Measurements from ENCODE around the gene KLHL29. TPM values are rescaled to one million over a fixed set of nuclear protein-coding genes. Genes with fewer than 3 reads are reported as not detected.

KLHL29 gene
- total RNA-seq, 1 donor from 2014 or later: 17.5 TPM

DNA sequence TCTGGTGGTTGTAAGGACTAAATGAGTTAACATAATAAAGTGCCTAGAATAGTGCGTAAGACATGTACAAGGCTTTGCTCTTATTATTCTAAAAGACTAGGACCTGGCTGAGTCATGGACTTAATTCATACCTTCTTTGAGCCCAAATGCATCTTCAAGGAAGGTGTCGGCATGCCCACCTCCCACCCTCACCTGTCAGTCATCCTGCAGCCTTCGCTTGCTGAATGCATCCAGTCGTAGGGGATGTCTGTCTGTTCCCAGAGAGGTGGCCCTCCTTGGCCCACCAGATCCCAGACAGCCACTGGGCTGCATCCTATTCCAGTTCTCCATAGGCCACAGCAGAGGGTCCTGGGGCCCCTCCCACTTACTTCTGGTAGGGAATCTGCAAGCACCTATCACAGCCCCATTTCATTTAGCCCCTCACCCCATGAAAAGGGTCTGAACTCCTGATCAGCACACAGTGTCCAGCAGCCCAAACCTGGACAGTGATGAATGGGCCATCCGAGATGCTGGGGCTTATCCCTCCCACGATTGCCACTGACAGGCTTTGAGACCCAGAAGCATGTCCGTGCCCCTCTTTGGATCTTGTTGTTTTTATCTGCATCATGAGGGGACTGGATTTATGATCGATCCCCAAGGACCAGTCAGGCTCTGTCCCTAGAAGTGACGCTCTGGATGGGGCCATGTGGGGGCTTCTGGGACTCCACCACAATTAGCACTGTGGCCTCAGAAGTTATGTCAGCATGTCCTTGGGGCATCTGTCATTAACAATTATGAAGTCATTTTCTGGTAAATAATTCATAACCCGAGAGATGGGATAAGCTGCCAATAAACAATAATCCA, 101.1 kb downstream of the KLHL29 start:
- H3K9me3 Mint-ChIP-seq (ENCODE audit: unreplicated experiment): no peaks in the 10 kb centered on the region
- no peaks in the 10 kb centered on the region for H3K4me1 Mint-ChIP-seq (ENCODE audit: unreplicated experiment)
- H3K36me3 Mint-ChIP-seq (ENCODE audit: low read depth, unreplicated experiment): no peaks in the 10 kb centered on the region

DNA sequence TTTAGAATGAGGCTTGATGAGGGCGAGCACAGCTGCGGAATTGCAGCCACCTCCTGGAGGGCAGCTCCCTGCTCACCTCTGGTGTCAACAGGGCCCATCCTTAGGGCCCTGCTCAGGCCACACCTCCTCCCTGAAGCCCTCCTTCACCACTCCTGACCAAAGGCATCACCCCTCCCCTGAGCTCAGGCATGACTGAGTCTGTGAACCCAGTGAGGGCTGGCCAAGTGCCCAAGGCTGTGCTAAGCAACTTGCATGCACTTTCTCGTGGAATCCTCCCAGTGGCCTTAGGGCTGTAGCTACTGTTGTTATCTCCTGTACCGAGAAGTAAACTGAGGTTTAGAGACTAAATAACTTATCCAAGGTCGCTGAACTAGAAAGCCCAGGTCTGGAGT, 101.7 kb downstream of the KLHL29 start:
- TF ChIP-seq, protein P1, sequence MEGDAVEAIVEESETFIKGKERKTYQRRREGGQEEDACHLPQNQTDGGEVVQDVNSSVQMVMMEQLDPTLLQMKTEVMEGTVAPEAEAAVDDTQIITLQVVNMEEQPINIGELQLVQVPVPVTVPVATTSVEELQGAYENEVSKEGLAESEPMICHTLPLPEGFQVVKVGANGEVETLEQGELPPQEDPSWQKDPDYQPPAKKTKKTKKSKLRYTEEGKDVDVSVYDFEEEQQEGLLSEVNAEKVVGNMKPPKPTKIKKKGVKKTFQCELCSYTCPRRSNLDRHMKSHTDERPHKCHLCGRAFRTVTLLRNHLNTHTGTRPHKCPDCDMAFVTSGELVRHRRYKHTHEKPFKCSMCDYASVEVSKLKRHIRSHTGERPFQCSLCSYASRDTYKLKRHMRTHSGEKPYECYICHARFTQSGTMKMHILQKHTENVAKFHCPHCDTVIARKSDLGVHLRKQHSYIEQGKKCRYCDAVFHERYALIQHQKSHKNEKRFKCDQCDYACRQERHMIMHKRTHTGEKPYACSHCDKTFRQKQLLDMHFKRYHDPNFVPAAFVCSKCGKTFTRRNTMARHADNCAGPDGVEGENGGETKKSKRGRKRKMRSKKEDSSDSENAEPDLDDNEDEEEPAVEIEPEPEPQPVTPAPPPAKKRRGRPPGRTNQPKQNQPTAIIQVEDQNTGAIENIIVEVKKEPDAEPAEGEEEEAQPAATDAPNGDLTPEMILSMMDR (IDR thresholded peaks at IDR 0.05; ENCODE audit: unreplicated experiment): no peak
- DNase-seq (ENCODE audit: low spot score): no peak
- Mint-ChIP-seq H3K9me3 (ENCODE audit: unreplicated experiment) (no peaks in the 10 kb centered on the region), H3K4me1 (ENCODE audit: unreplicated experiment) (no peaks in the 10 kb centered on the region), H3K27me3 (ENCODE audit: unreplicated experiment) (peaks cover 2% of the 10 kb centered on the region), H3K4me3 (ENCODE audit: unreplicated experiment) (no peak overlapping the region), H3K27ac (ENCODE audit: unreplicated experiment) (no peak overlapping the region), H3K36me3 (ENCODE audit: low read depth, unreplicated experiment) (no peaks in the 10 kb centered on the region)

More for the DNA sequence above, 101.1 kb downstream of the KLHL29 start:
- DNase-seq (ENCODE audit: low spot score): no peak
- Mint-ChIP-seq H3K27me3 (ENCODE audit: unreplicated experiment) (peaks cover 2% of the 10 kb centered on the region), H3K4me3 (ENCODE audit: unreplicated experiment) (no peak overlapping the region), H3K27ac (ENCODE audit: unreplicated experiment) (no peak overlapping the region)
- TF ChIP-seq, protein P1 (IDR thresholded peaks at IDR 0.05; ENCODE audit: unreplicated experiment): no peak

DNA sequence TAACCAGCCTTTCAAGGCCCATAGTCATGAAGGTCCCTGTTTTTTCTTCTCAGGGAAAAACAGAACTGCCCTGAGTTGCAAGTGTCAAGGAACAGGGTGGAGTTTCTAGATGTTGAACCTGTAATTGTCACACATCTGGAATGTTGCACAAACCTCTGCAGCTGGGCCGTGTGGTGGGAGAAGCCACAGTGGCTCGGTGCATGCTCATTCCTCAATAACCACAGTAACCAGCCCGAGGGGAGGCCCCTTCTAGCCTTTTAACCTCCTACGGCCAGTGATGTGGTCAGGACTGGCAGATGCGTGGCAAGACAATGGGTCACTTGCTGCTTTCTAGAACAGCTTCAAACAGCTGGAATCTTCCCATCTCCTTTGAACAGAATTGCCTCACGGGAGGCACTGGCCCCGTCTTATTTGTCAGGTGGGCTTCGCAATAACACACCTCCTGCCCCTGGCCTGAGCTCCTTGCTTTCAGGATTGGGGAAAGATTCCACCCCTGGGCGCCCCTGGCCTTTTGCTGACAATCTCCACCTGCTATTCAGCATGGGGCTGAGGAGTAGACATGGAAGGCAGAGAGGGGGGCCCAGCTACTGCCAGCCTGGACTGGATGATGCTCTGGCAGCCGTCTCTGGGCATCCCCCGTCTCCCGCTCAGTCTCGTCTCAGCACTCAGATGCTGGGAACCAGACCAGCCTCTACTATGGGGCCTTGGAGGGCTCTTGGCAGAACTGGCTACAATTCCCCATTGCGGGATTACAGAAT, 102.9 kb downstream of the KLHL29 start:
- Mint-ChIP-seq H3K9me3 (ENCODE audit: unreplicated experiment) (no peaks in the 10 kb centered on the region), H3K27ac (ENCODE audit: unreplicated experiment) (no peak overlapping the region), H3K4me3 (ENCODE audit: unreplicated experiment) (no peak overlapping the region), H3K36me3 (ENCODE audit: low read depth, unreplicated experiment) (no peaks in the 10 kb centered on the region), H3K27me3 (ENCODE audit: unreplicated experiment) (peaks cover 2% of the 10 kb centered on the region), H3K4me1 (ENCODE audit: unreplicated experiment) (no peaks in the 10 kb centered on the region)
- TF ChIP-seq, protein P1 (IDR thresholded peaks at IDR 0.05; ENCODE audit: unreplicated experiment): no peak
- no peak for DNase-seq (ENCODE audit: low spot score)

DNA sequence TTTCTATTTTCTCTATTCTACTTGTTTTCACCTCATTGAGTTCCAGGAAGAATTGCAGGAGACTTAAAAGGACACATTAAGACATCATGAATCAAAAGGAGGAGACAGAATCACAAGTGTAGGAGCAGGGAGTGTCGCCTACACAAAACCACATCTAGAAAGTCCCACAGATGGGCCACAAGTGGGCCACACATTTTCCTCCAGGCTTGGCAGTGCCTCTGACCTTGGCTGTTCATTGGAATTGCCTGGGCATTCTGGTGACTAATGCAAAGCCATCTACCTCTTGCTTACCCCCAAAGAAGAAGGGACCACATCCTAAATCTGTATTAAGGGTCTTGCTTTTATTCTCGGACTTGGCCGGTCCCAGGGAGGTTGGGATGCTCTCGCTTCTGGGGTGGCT, 103.6 kb downstream of the KLHL29 start:
- Mint-ChIP-seq H3K27ac (ENCODE audit: unreplicated experiment) (no peak overlapping the region), H3K9me3 (ENCODE audit: unreplicated experiment) (no peaks in the 10 kb centered on the region), H3K4me1 (ENCODE audit: unreplicated experiment) (no peaks in the 10 kb centered on the region), H3K4me3 (ENCODE audit: unreplicated experiment) (no peak overlapping the region), H3K27me3 (ENCODE audit: unreplicated experiment) (peaks cover 2% of the 10 kb centered on the region), H3K36me3 (ENCODE audit: low read depth, unreplicated experiment) (no peaks in the 10 kb centered on the region)
- DNase-seq (ENCODE audit: low spot score): no peak
- TF ChIP-seq, protein P1 (IDR thresholded peaks at IDR 0.05; ENCODE audit: unreplicated experiment): no peak

Measured in endothelial cell (in vitro differentiated cells).